Neural cell (in vitro differentiated cells): ENCODE data around the gene TMEM259. TPM values are rescaled to one million over a fixed set of nuclear protein-coding genes. Genes with fewer than 3 reads are reported as not detected.

Experiments used
- H2AFZ ChIP-seq: fragments of 200-600, 300-800 bp; sonication (generic), shearing (Covaris generic); 2 replicates; pipeline ENCODE4 v1.6.0; 2014; ENCODE audit warnings: low read depth, mild to moderate bottlenecking, antibody characterized with exemption, low read length, moderate library complexity
- H3F3A ChIP-seq: fragments of 200-600 bp; shearing (Covaris generic); 2 replicates; pipeline ENCODE4 v1.6.1; 2016; ENCODE audit warnings: mild to moderate bottlenecking, moderate library complexity, mixed read lengths, antibody characterized with exemption, low read length; ENCODE audit not compliant: insufficient read depth, poor library complexity, severe bottlenecking
- H3K27ac ChIP-seq: fragments of 200-600, 300-800 bp; sonication (generic), shearing (Covaris generic); 2 replicates; pipeline ENCODE4 v1.5.1; 2014; ENCODE audit warnings: mild to moderate bottlenecking, low read length, moderate library complexity
- H3K27me3 ChIP-seq: fragments of 300-800, 200-600 bp; sonication (generic), shearing (Covaris generic); 2 replicates; pipeline ENCODE4 v1.6.0; 2014; ENCODE audit warnings: mild to moderate bottlenecking, low read depth, low read length, moderate library complexity; ENCODE audit not compliant: insufficient read depth
- H3K36me3 ChIP-seq: fragments of 300-800, 200-600 bp; sonication (generic), shearing (Covaris generic); 2 replicates; pipeline ENCODE4 v1.5.1; 2014; ENCODE audit warnings: mild to moderate bottlenecking, antibody characterized with exemption, low read length, moderate library complexity; ENCODE audit not compliant: insufficient read depth
- H3K4me2 ChIP-seq: fragments of 300-800, 200-600 bp; sonication (generic), shearing (Covaris generic); 2 replicates; pipeline ENCODE4 v1.6.0; 2014; ENCODE audit warnings: mild to moderate bottlenecking, low read length
- H3K4me3 ChIP-seq: fragments of 300-800, 200-600 bp; sonication (generic), shearing (Covaris generic); 2 replicates; pipeline ENCODE4 v1.5.1; 2014; ENCODE audit warnings: mild to moderate bottlenecking, low read length, moderate library complexity
- H3K79me2 ChIP-seq: fragments of 200-600 bp; shearing (Covaris generic); replicated peaks from 2 replicates; pipeline ENCODE4 v1.6.0; 2014; ENCODE audit warnings: mild to moderate bottlenecking, low read length, moderate library complexity; ENCODE audit not compliant: insufficient read depth
- H3K9ac ChIP-seq: fragments of 300-800, 200-600 bp; sonication (generic), shearing (Covaris generic); 2 replicates; pipeline ENCODE4 v1.6.1; 2016; ENCODE audit warnings: mild to moderate bottlenecking, low read length, mixed read lengths
- H3K9me2 ChIP-seq: fragments of 200-600 bp; shearing (Covaris generic); 2 replicates; pipeline ENCODE4 v1.6.1; 2016; ENCODE audit warnings: mild to moderate bottlenecking, low read length, mixed read lengths; ENCODE audit not compliant: insufficient read depth
- H3K9me3 ChIP-seq: fragments of 200-600, 300-800 bp; sonication (generic), shearing (Covaris generic); 2 replicates; pipeline ENCODE4 v1.6.1; 2016; ENCODE audit warnings: mild to moderate bottlenecking, mixed run types, low read length, moderate library complexity, mixed read lengths
- H4K20me1 ChIP-seq: fragments of 200-600 bp; shearing (Covaris generic); 2 replicates; pipeline ENCODE4 v1.6.1; 2016; ENCODE audit warnings: mild to moderate bottlenecking, mixed run types; ENCODE audit not compliant: insufficient read depth
- EP300 ChIP-seq: fragments of 450-650 bp; conservative IDR thresholded peaks from 2 replicates; pipeline ENCODE4 v1.6.1; 2014; ENCODE audit warnings: antibody characterized with exemption, mild to moderate bottlenecking, moderate library complexity; ENCODE audit not compliant: poor library complexity, severe bottlenecking
- EZH2 ChIP-seq: fragments of 200-600, 300-800 bp; shearing (Covaris generic), sonication (generic); IDR thresholded peaks from 2 replicates; pipeline ENCODE4 v1.6.1; 2014; ENCODE audit warnings: antibody characterized with exemption, low read length, borderline replicate concordance, mild to moderate bottlenecking; ENCODE audit not compliant: insufficient read depth, poor library complexity, severe bottlenecking
- MXI1 ChIP-seq: fragments of 450-650 bp; conservative IDR thresholded peaks from 2 replicates; pipeline ENCODE4 v1.6.1; 2014; ENCODE audit warnings: antibody characterized with exemption, mild to moderate bottlenecking; ENCODE audit not compliant: poor library complexity, severe bottlenecking
- POLR2AphosphoS5 ChIP-seq: IDR thresholded peaks from 2 replicates; pipeline ENCODE4 v1.6.1; 2012
- RAD21 ChIP-seq: fragments of 450-650 bp; conservative IDR thresholded peaks from 2 replicates; pipeline ENCODE4 v1.6.1; 2014; ENCODE audit warnings: antibody characterized with exemption, mild to moderate bottlenecking, moderate library complexity
- REST ChIP-seq: IDR thresholded peaks from 2 replicates; pipeline ENCODE4 v1.6.1; 2012; ENCODE audit warnings: borderline replicate concordance
- SMC3 ChIP-seq: fragments of 450-650 bp; conservative IDR thresholded peaks from 2 replicates; pipeline ENCODE4 v1.6.1; 2014; ENCODE audit warnings: antibody characterized with exemption, mild to moderate bottlenecking, moderate library complexity; ENCODE audit not compliant: poor library complexity
- TAF1 ChIP-seq: IDR thresholded peaks from 2 replicates; pipeline ENCODE4 v1.6.1; 2012; ENCODE audit warnings: low read depth
- polyA plus RNA-seq: library from polyadenylated mRNA; depleted of rRNA; stranded (reverse); fragments of >200 nt; gene quantifications from 2 replicates; pipeline ENCODE4 v1.2.3, GENCODE V29; 2014
- TF ChIP-seq, protein P1 (sequence below): fragments of 450-650 bp; IDR thresholded peaks from 2 replicates; pipeline ENCODE4 v1.5.1; 2014; ENCODE audit warnings: antibody characterized with exemption, mild to moderate bottlenecking, moderate library complexity; ENCODE audit not compliant: poor library complexity, severe bottlenecking

Gene TMEM259
- polyA plus RNA-seq, 1 donor from 2014 or later, result 176 TPM

- Histone ChIP-seq H3K9me3 (no peaks in the 10 kb centered on the region), H3F3A (no peaks in the 10 kb centered on the region), H3K36me3 (no peaks in the 10 kb centered on the region), H3K4me3 (peak overlapping the region; percentile 95), H3K27me3 (no peaks in the 10 kb centered on the region), H3K27ac (peak overlapping the region; percentile 87), H3K79me2 (peaks cover 43% of the 10 kb centered on the region), H3K4me2 (peak overlapping the region; percentile 95), H4K20me1 (peaks cover 12% of the 10 kb centered on the region), H3K9ac (peak overlapping the region; percentile 85), H3K9me2 (no peaks in the 10 kb centered on the region), H2AFZ (no peak overlapping the region)
- TF ChIP-seq MXI1 (no peak), TAF1 (no peak), EP300 (no peak), POLR2AphosphoS5 (no peak), REST (no peak), SMC3 (no peak), RAD21 (no peak), EZH2 (no peak)
- TF ChIP-seq, protein P1, sequence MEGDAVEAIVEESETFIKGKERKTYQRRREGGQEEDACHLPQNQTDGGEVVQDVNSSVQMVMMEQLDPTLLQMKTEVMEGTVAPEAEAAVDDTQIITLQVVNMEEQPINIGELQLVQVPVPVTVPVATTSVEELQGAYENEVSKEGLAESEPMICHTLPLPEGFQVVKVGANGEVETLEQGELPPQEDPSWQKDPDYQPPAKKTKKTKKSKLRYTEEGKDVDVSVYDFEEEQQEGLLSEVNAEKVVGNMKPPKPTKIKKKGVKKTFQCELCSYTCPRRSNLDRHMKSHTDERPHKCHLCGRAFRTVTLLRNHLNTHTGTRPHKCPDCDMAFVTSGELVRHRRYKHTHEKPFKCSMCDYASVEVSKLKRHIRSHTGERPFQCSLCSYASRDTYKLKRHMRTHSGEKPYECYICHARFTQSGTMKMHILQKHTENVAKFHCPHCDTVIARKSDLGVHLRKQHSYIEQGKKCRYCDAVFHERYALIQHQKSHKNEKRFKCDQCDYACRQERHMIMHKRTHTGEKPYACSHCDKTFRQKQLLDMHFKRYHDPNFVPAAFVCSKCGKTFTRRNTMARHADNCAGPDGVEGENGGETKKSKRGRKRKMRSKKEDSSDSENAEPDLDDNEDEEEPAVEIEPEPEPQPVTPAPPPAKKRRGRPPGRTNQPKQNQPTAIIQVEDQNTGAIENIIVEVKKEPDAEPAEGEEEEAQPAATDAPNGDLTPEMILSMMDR, result no peak
Observed at GRCh38 chr19:1019980-1020867, 699 bp downstream of the TMEM259 start.

- H3K36me3 ChIP-seq, result no peaks in the 10 kb centered on the region
- no peaks in the 10 kb centered on the region for H3K27me3 ChIP-seq
- peak overlapping the region; percentile 95 for H3K4me2 ChIP-seq
- H3K27ac ChIP-seq, result no peak overlapping the region
- peaks cover 12% of the 10 kb centered on the region for H4K20me1 ChIP-seq
- H3K79me2 ChIP-seq, result peaks cover 43% of the 10 kb centered on the region
- no peaks in the 10 kb centered on the region for H3F3A ChIP-seq
- H3K9me2 ChIP-seq, result no peaks in the 10 kb centered on the region
- no peak overlapping the region for H2AFZ ChIP-seq
- peak overlapping the region; percentile 95 for H3K4me3 ChIP-seq
- TF ChIP-seq TAF1 (no peak), EP300 (no peak), SMC3 (no peak), RAD21 (no peak), REST (no peak), MXI1 (no peak), POLR2AphosphoS5 (no peak), EZH2 (no peak)
- TF ChIP-seq, protein P1, result no peak
- H3K9ac ChIP-seq, result peak overlapping the region; percentile 85
- no peaks in the 10 kb centered on the region for H3K9me3 ChIP-seq
Observed at GRCh38 chr19:1019616-1019961, 1.3 kb downstream of the TMEM259 start.
